ENCODE results near the gene INTS15.
"Not testable (repeated sequence)": the region's sequence is repeated elsewhere in the genome, so short reads cannot be mapped to it uniquely, and the experiment has no call there.

Gene INTS15

GRCh38 chr7:6628045-6628444 lies 38.2 kb downstream of the INTS15 start:
- Histone ChIP-seq H3K27ac (no peak overlapping the region), H3K36me3 (replicated peaks) (no peaks in the 10 kb centered on the region), H3K27me3 (replicated peaks) (no peaks in the 10 kb centered on the region), H3K4me3 (ENCODE audit: low read depth, low read length) (no peak overlapping the region)
- no peak for DNase-seq
- in situ Hi-C loops (cut with HindIII; ENCODE audit: low pct_ligation_motif_present, low sequenced_read_pairs): no loop called here
- TF ChIP-seq CTCF (IDR thresholded peaks at IDR 0.05; ENCODE audit: low read depth, low read length, missing control alignments): no peak

- Histone ChIP-seq H3K36me3 (replicated peaks) (no peaks in the 10 kb centered on the region), H3K27me3 (replicated peaks) (no peaks in the 10 kb centered on the region), H3K4me3 (ENCODE audit: low read depth, low read length) (no peak overlapping the region), H3K27ac (no peak overlapping the region)
- no peak for TF ChIP-seq CTCF (IDR thresholded peaks at IDR 0.05; ENCODE audit: low read depth, low read length, missing control alignments)
- in situ Hi-C loops (cut with HindIII; ENCODE audit: low pct_ligation_motif_present, low sequenced_read_pairs): no loop called here
- DNase-seq: no peak
Measured at GRCh38 chr7:6630007-6630849, 40.4 kb downstream of the INTS15 start.

- TF ChIP-seq CTCF (IDR thresholded peaks at IDR 0.05; ENCODE audit: low read depth, low read length, missing control alignments): no peak
- DNase-seq: no peak
- H3K4me3 ChIP-seq (ENCODE audit: low read depth, low read length): no peak overlapping the region
- H3K27me3 ChIP-seq (replicated peaks): no peaks in the 10 kb centered on the region
- H3K36me3 ChIP-seq (replicated peaks): no peaks in the 10 kb centered on the region
- in situ Hi-C loops (cut with HindIII; ENCODE audit: low pct_ligation_motif_present, low sequenced_read_pairs): no loop called here
- no peak overlapping the region for H3K27ac ChIP-seq
Measured at GRCh38 chr7:6631605-6632004, 41.8 kb downstream of the INTS15 start.

GRCh38 chr7:6634021-6634420 lies 44.2 kb downstream of the INTS15 start:
- in situ Hi-C loops (cut with HindIII; ENCODE audit: low pct_ligation_motif_present, low sequenced_read_pairs): no loop called here
- TF ChIP-seq CTCF (IDR thresholded peaks at IDR 0.05; ENCODE audit: low read depth, low read length, missing control alignments): no peak
- Histone ChIP-seq H3K27me3 (replicated peaks) (no peaks in the 10 kb centered on the region), H3K27ac (no peak overlapping the region), H3K4me3 (ENCODE audit: low read depth, low read length) (no peak overlapping the region), H3K36me3 (replicated peaks) (no peaks in the 10 kb centered on the region)
- DNase-seq: no peak

GRCh38 chr7:6634971-6635370 lies 45.1 kb downstream of the INTS15 start:
- H3K4me3 ChIP-seq (ENCODE audit: low read depth, low read length); H3K27me3 ChIP-seq (replicated peaks); DNase-seq; H3K27ac ChIP-seq; in situ Hi-C loops (cut with HindIII; ENCODE audit: low pct_ligation_motif_present, low sequenced_read_pairs); H3K36me3 ChIP-seq (replicated peaks): not testable (repeated sequence)

- Histone ChIP-seq H3K27me3 (replicated peaks) (no peaks in the 10 kb centered on the region), H3K27ac (peak within 1 kb of the TSS; percentile 63), H3K36me3 (replicated peaks) (peaks cover 6% of the 10 kb centered on the region), H3K4me3 (ENCODE audit: low read depth, low read length) (peak within 1 kb of the TSS; percentile 66)
- no peak for DNase-seq
- TF ChIP-seq CTCF (IDR thresholded peaks at IDR 0.05; ENCODE audit: low read depth, low read length, missing control alignments): no peak
- in situ Hi-C loops (cut with HindIII; ENCODE audit: low pct_ligation_motif_present, low sequenced_read_pairs): no loop called here
Measured at GRCh38 chr7:6636741-6637543, 47.1 kb downstream of the INTS15 start, which contains the start of gene ZNF316. ZNF316 (plus strand) TSS chr7:6637318; CDS start chr7:6642410, 5,092 bp downstream.
